G401 (cell line): ENCODE measurements around the gene ACIN1. TPM values are rescaled to one million over a fixed set of nuclear protein-coding genes. Genes with fewer than 3 reads are reported as not detected.
"Not testable (repeated sequence)": the region's sequence is repeated elsewhere in the genome, so short reads cannot be mapped to it uniquely, and the experiment has no call there.

Experiments
- DNase-seq: peaks from one replicate; pipeline ENCODE4 v3.0.0-alpha.2; 2015; ENCODE audit warnings: low spot score
- in situ Hi-C: cut with HindIII; loops from 2 replicates; pipeline ENCODE4 v1.10.0; 2016; ENCODE audit warnings: low sequenced_read_pairs, mixed read lengths
- total RNA-seq: library from RNA; depleted of rRNA; stranded (reverse); fragments of >200 nt; shearing (Covaris generic); gene quantifications from 2 replicates; pipeline ENCODE4 v1.2.3, GENCODE V29; 2014

ACIN1 gene
- total RNA-seq, 1 experiment from 2014 or later = 95.3 TPM

DNA sequence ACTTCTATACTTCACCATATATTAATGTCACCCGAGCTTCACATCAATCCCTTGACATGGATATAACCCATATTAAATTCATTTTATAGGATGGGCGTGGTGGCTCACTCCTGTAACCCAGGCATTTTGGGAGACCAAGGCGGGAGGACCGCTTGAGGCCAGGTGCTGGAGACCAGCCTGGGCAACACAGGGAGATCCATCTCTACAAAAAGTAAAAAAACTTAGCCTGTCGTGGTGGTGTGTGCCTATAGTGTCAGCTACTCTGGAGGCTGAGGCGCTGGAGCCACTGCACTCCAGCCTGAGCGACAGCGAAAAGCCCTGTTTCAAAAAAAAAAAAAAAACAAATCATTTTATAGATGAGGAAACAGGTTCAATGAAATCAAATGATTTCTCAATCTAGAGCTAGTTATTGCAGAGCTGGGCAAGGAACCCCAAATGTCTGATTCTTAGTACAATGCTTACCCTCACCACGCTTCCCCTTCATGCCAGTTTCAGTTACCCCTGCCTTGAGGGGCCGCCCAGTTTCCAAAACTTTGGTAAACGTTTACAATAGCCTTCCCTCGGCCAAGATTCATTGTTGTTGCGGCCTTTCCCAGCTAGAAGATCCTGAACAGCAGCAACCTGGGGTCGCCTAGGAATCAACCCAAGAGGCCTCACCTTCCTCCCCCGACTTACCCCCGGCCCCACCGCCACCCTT, 61.0 kb downstream of the ACIN1 start:
- in situ Hi-C loops = no loop called here
- DNase-seq = no peak

DNA sequence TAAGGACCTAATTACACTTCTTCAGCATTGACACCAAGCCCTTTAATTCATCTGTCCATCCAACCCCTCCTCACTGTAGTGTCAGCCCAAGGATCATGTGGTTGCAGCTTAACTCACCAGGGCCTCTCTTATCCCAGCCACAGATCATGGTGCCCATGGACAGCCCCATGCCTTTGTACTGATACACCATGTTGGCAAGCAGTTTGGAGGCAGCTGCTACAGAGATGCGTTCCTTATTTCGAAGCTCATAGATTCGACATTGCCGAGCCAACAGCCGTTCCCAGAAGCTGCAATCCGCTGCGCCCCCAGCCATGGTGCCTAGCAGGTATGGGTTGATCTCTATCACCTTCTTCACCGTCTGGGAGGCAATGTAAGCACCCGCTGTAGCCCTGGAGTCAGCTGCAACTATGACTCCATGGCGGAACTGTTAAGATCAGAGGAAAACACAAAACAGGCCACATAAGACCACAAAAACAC, 61.6 kb downstream of the ACIN1 start:
- in situ Hi-C loops = no loop called here
- DNase-seq = no peak

DNA sequence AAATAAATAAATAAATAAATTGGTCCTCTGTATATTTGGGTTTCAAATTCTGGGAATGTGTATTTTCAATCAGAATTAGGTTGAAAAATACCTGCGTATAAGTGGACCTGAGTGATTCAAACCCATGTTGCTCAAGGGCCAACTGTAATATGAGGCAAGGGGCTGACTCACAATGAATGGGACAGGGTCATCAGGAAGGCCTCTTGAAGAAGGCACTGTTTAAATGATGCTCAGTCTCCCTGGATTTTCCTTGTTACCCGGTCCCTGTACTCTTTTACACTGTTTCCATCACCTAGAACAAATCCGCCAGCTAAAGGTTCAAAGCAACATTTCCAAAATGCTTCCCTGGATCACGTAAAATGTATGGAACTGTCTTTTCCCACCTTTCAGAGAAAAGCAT, 64.0 kb downstream of the ACIN1 start:
- DNase-seq = no peak
- in situ Hi-C loops = no loop called here

DNA sequence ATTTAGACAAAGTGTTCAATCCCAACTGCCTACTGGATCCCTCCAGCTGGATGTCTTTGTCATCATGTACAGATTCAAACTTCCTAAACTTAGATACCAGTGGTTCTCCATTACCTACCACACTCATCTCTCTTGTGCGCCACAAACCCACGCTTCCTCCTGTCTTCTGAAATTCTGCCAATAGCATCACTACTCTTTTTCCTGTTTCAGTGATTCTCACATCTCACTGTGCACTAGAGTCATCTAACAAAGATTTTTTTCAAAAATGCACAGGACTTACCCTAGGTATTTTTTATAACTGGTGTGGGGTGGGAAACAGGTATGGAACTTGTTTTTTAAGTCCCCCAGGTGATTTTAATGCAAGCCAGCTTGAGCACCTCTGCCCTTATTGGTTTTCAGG, 66.1 kb downstream of the ACIN1 start:
- no peak for DNase-seq
- in situ Hi-C loops = no loop called here

DNA sequence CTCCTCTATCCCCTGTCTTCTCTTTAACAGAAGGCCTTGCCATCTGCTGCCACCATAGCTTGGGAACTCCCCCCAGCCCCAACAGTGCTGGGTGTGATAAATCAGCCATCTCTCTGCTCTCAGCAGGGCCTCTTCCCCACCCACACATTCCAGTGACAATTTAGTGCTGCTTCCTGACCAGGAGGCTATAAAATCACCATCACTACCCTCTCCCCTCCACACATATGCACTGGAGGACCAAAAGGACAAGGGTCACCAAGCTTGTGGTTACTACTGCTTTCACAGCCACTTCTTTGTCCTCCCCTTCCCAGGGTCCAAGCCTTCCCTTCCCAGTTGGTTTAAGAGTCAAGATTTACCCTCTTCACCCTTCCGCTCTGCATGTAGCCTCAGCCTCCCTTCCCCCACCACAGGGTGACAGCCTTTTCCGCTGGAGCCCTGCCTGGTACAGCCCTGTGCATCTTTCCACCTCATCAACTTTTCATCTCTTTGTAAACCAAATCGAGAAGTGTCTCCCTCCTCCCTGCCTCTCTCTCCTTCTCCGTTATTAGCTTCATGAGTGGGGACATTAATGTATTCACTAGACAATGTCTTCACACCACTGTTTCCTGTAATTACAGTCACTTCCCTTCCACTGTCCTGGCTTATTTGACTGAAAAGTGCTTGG, 69.7 kb downstream of the ACIN1 start:
- DNase-seq = no peak
- in situ Hi-C loops = no loop called here

DNA sequence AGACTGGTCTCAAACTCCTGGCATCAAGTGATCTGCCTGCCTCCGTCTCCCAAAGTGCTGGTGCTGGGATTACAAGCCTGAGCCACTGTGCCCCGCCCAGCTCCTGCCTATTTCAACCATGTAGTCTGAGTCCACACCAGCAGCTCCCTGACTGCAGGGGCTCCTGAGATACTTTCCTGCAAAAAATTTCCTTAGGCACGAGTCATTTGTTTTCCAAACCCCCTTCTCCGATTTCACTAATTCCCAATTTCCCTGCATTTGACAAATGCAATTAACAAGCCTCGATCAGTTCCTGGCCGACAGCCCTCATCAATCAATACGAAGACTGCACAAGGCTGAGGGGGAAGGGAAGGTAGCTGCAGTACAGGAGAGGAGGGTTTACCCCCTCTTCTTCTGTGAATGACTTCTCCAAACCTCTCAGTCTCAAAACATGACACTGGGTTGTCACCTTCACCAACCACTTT, 70.3 kb downstream of the ACIN1 start:
- no peak for DNase-seq
- in situ Hi-C loops = no loop called here

DNA sequence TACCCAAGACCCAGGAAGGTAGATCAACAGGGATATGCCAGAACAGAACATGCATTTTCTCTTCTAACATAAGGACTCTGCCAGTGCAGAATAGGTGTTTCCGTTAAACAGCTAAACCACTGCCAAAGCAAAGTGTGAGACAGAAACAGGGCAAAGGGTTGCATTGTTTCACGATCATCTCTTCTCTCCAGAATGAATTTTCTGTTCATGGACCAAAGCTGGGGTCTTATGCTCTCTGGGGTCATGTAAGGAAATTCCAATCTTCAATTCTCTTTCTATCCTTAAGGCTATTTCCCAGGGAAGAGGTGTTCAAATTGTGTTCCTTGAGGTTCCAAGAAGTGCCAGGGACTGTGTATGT, 71.2 kb downstream of the ACIN1 start:
- in situ Hi-C loops = no loop called here
- DNase-seq = no peak

DNA sequence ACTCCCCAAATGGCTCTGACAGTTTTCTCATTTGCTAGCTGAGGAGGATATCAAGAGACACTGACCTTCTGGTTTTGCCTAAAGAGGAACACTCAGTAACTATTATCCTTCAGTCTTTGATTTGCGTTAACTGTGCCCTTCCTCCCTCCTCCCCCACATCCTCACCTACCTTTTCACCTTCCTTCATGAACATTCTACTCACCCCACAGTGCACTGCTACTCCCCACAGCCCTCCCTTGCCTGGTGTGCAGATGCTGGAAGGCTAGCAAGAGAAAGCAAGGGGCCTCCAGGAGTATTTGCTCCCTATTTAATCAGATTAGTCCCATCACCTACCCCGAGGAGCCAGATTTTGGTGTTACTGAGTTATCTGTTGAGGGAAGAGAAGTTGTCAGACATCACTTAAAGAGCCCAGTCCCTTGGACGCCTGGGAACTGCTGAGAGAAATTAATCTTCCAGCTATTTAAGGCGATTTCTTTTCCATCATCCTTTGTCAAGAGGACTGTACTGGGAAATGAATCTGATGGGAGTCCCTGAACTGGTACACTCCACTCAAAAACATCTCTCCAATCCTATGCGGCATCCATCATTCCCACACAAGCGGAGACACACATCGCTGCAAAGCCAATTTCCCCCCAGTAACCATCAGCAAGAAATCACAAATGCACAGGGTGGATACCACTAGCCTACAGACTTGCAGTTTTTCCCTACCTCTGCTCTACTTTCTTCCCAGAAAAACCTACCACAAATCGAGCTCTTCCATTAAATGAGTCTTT, 71.7 kb downstream of the ACIN1 start:
- DNase-seq = no peak
- in situ Hi-C loops = no loop called here

DNA sequence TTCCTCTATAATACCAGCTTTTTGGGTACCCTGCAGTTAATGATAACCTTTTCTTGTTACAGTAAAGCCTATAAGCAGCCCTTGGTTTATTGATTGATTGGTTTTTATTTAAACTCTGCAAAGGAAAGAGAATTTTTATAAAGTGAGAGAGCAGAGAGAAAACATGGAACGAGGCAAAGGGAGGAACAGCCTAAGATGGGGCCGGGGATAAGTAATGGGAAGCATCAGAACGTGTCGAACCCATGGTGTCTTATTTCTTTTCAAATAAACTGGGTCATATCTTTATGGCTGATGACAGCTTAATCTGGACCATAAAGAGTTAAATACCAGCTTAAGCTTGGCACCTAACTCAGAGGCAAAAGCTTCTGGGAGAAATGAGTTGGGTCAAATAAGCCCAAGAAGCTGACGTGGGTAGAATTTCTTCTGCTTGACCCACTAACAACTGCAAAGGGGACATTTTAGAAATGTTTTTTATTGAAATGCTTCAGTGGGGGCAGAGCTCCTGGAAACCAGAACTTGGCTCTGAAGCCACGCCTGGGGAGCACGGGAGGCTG, 73.0 kb downstream of the ACIN1 start:
- no peak for DNase-seq
- in situ Hi-C loops = no loop called here

DNA sequence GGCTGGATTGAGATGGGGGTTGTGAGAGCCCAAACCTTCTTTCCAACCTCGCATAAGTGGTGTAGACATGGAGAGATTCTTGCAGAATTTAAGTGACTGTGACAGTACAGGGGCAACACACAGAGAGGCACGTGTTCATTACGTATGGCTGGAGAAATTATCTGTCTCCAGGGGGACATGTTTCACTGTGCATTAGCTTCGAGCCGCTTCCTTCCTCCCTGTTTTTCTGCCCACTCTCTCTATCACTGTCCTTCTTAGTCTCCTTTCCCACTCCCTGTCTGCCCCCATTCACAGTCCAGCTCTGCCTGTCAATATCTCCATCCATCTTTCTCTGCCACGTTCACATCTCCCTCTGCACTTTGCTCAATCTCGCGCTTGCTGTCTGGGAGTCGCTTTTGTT, 73.5 kb downstream of the ACIN1 start:
- in situ Hi-C loops = no loop called here
- no peak for DNase-seq

DNA sequence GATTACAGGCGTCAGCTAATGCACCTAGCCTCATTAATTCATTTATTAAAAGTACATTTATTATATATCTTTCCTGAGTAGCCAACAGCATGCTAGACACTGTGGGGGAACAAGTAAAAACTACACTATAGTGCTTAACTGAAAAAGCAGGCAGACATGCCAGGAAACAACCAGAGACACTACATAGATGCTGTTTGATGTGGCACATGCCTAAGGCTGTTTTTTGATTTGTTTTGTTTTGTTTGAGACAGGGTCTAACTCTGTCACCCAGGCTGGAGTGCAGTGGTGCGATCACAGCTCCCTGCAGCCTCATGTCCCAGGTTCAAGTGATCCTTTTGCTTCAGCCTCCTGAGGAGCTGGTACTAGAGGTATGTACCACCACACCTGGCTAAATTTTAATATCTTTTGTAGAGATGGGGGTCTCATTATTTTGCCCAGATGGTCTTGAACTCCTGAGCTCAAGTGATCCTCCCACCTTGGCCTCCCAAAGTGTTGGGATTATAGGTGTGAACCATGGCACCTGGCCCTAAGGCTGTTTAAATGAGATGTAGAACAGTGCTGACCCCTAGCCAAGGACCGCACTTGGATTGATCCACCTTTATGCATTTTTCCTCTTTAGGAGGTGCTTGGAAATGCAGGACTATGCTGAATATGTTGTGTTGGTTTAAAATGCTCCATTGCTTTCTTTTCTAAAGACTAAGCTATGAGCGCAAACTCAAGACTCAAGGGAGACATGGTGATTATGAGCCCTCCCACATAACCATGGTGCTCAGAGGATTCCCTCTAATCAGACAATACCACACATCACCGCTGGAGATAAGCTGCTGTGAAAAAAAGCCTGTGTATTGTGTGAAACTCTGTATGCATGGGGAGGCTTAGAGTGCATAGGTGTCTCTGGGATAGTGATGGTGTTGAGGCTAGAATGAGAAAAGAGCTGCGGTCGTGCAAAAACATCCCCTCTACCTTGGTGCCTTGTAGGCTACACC, 74.5 kb downstream of the ACIN1 start:
- no peak for DNase-seq

DNA sequence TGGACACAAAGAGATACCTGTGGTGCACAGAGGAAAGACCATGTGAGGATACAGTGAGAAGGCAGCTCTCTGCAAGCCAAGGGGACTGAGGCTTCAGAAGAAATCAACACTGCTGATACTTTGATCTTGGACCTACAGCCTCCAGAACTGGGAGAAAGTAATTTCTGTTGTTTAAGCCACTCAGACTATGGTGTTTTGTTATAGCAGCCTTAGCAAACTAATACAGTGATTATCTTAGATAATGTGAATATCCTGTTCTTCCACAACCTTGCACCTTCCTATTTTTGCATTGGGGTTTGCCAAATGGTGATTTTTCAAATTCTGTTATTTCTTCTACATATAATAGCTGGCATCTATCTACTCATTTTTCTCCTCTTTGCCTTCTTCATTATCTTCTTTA, 76.8 kb downstream of the ACIN1 start:
- in situ Hi-C loops = no loop called here
- DNase-seq = no peak

More for the DNA sequence above, 74.5 kb downstream of the ACIN1 start:
- in situ Hi-C loops = no loop called here

DNA sequence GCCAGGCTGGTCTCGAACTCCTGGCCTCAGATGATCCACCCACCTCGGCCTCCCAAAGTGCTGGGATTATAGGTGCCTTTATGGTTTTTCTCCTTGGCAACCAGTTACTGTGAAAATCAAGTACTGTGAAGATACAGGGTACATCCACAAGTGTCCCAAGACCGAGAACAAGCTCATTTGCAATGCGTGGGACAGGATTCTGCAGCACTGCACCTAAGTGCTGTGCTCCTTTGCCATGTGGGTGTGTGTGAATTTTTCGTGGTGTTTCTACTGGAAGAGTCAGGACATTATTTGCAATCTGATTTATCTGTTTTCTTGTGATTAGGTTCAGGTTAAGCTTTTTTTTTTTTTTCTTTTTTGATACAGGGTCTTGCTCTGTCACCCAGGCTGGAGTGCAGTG, 77.8 kb downstream of the ACIN1 start:
- in situ Hi-C loops = no loop called here
- no peak for DNase-seq

DNA sequence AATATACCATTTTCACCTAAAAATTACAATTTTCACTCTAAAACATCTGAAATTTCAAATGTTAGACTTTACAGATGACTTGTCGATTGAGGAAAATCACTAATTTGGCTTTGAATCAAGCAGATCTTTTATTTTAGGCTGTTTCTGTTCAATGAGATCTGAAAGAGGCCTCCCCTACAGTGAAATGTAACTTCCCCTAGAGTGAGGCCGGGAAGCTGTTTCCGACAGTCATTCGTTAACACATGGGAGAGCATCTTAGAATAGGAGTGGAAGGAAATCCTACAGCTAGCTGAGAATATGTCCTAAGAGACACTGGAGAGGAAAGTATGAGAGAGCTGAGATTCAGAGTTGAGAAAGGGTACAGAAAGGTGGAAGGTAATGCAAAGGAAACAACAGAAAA, 79.3 kb downstream of the ACIN1 start:
- no peak for DNase-seq
- in situ Hi-C loops = no loop called here

DNA sequence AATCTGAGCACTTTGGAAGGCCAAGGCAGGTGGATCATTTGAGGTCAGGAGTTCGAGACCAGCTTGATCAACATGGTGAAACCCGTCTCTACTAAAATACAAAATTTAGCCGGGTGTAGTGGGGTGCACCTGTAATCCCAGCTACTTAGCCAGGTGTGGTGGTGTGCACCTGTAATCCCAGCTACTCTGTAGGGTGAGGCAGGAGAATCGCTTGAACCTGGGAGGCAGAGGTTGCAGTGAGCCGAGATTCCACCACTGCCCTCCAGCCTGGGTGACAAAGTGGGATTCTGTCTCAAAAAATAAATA, 81.2 kb downstream of the ACIN1 start:
- in situ Hi-C loops, DNase-seq: not testable (repeated sequence)

DNA sequence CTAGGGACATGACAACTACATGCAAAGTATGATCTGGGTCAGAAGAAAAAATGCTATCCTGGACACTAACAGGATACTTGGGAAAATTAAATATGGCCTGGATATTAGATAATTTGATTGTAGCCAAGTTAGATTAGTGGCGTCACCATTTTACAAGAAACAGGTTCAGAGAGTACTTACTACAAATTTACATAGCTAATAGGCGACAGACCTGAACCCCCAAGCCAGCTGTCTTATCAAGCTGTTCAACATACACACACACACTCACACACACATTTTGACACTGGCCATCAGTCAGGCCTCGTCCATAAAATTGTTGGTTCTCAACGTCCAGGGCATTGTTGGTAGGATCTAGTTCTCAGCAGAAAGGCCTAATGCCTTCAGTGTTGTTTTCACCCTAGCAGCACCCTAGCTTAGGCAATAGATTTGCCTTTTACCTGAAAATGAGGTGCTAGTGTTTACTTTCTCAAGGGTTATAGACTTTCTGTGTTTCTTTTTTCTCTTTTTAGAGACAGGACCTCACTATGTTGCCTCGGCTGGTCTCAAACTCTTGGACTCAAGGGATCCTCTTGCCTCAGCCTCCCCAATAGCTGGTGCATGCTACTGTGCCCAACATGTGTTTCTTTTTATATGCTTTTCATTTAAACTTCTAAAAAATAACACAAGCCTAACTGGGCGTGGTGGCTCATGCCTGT, 81.7 kb downstream of the ACIN1 start:
- in situ Hi-C loops = no loop called here

DNA sequence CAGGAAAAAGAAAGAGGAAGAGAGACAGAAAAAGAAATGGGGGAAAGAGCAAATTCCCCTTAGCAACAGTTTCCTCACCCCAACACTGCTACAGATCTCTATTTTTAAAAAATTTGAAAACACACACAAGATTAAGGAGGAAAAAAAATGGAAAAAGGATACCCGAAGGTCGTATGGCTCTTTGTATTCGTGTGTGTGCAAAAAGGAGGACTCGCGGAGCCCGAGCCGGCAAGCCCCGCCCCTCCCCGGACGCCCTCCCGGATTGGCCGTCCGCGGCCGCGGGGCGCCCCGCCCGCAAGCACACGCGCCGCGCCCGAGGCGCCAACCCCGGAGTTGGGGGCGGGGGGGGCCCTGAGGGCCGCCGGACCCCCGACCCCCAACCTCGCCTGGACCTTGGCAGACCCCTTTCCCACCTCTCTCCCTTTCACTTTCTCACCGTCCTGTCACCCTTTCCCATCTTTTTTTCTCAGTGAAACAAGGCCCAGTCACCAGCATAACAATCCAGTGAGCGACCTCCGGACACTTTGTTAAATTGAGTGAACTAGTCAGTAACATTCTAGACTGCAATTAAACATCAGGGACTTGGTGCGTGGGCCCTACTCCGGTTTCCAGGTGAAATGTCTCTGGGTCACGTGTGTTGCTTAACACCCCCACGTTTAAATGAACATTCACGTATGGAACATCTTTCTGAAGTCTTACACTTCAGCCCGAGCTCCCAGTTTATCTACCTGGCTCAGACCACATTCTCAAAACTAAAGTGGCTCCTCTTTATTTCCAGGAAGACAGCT, 84.8 kb downstream of the ACIN1 start, which contains the start of gene C14orf93:
C14orf93 (minus strand) TSS at position 205 of the 788 bp plus-strand sequence. CDS start 11,120 bp downstream, outside the sequence.
- DNase-seq = peak; percentile 83
- in situ Hi-C loops = no loop called here

More for the DNA sequence above, 81.7 kb downstream of the ACIN1 start:
- DNase-seq = no peak
